Duodenal mucosa (tissue), 2 donors: Measurements from ENCODE around the gene MANEA.

Experiments
- H3K27ac ChIP-seq: one replicate; pipeline ENCODE4 v1.7.0; 2013; ENCODE audit warnings: low read depth, low read length
- H3K27me3 ChIP-seq, 2 donors: one replicate each; pipeline ENCODE4 v1.7.0; 2013; ENCODE audit warnings: low read length in 2 of 2, control low read depth in 1 of 2; ENCODE audit not compliant: insufficient read depth in 2 of 2, control insufficient read depth in 1 of 2
- H3K36me3 ChIP-seq, 2 donors: one replicate each; pipeline ENCODE4 v1.7.0; 2013; ENCODE audit warnings: low read length in 2 of 2, control low read depth in 1 of 2; ENCODE audit not compliant: insufficient read depth in 2 of 2, control insufficient read depth in 1 of 2
- H3K4me1 ChIP-seq, 2 donors: one replicate each; pipeline ENCODE4 v1.7.0; 2013; ENCODE audit warnings: low read length in 2 of 2, control low read depth in 1 of 2; ENCODE audit not compliant: insufficient read depth in 2 of 2, control insufficient read depth in 1 of 2
- H3K4me3 ChIP-seq, 2 donors: one replicate each; pipeline ENCODE4 v1.7.0; 2013; ENCODE audit warnings: low read length in 2 of 2, low read depth in 1 of 2
- H3K9ac ChIP-seq, 2 donors: one replicate each; pipeline ENCODE4 v1.7.0; 2013; ENCODE audit warnings: low read length in 2 of 2, low read depth in 1 of 2
- H3K9me3 ChIP-seq, 2 donors: one replicate each; pipeline ENCODE4 v1.7.0; 2013; ENCODE audit warnings: low read length in 2 of 2, control low read depth in 1 of 2; ENCODE audit not compliant: control insufficient read depth in 1 of 2

MANEA gene

GRCh38 chr6:95636552-95637431, 59.5 kb downstream of the MANEA start:
- Histone ChIP-seq H3K27me3 (no peaks in the 10 kb centered on the region), H3K9ac (no peak overlapping the region), H3K4me3 (no peak overlapping the region), H3K27ac (no peak overlapping the region), H3K9me3 (no peaks in the 10 kb centered on the region), H3K4me1 (no peaks in the 10 kb centered on the region), H3K36me3 (no peaks in the 10 kb centered on the region)

- Histone ChIP-seq H3K27ac (no peak overlapping the region), H3K9me3 (peaks cover 0 to 3% of the 10 kb centered on the region in 2 donors), H3K4me3 (no peak overlapping the region), H3K4me1 (no peaks in the 10 kb centered on the region), H3K27me3 (no peaks in the 10 kb centered on the region), H3K9ac (no peak overlapping the region), H3K36me3 (no peaks in the 10 kb centered on the region)
These were observed 71.3 kb downstream of the MANEA start for GRCh38 chr6:95648636-95649035.

GRCh38 chr6:95649451-95649850, 72.1 kb downstream of the MANEA start:
- Histone ChIP-seq H3K4me1 (no peaks in the 10 kb centered on the region), H3K4me3 (no peak overlapping the region), H3K27ac (no peak overlapping the region), H3K36me3 (no peaks in the 10 kb centered on the region), H3K9me3 (peaks cover 0 to 2% of the 10 kb centered on the region in 2 donors), H3K9ac (no peak overlapping the region), H3K27me3 (no peaks in the 10 kb centered on the region)

GRCh38 chr6:95654176-95654575, 76.8 kb downstream of the MANEA start:
- Histone ChIP-seq H3K36me3 (no peaks in the 10 kb centered on the region), H3K9ac (no peak overlapping the region), H3K4me1 (no peaks in the 10 kb centered on the region), H3K9me3 (no peaks in the 10 kb centered on the region), H3K4me3 (no peak overlapping the region), H3K27me3 (no peaks in the 10 kb centered on the region), H3K27ac (no peak overlapping the region)

- Histone ChIP-seq H3K9ac (no peak overlapping the region), H3K9me3 (no peaks in the 10 kb centered on the region), H3K36me3 (no peaks in the 10 kb centered on the region), H3K4me1 (no peaks in the 10 kb centered on the region), H3K27ac (no peak overlapping the region), H3K27me3 (no peaks in the 10 kb centered on the region), H3K4me3 (no peak overlapping the region)
These were observed 81.6 kb downstream of the MANEA start for GRCh38 chr6:95658886-95659285.
